ENCODE measurements around the gene KDM4C.
"Not testable (repeated sequence)": the region's sequence is repeated elsewhere in the genome, so short reads cannot be mapped to it uniquely, and the experiment has no call there.

Gene KDM4C

GRCh38 chr9:6931913-6932312 lies 174.1 kb downstream of the KDM4C start:
- no peak for DNase-seq (ENCODE audit: low read depth in 2 of 2)

- DNase-seq (ENCODE audit: low read depth in 2 of 2): no peak
Observed at GRCh38 chr9:6936103-6936502, 178.3 kb downstream of the KDM4C start.

GRCh38 chr9:6937209-6937608 lies 179.4 kb downstream of the KDM4C start:
- DNase-seq (ENCODE audit: low read depth in 2 of 2): no peak

- DNase-seq (ENCODE audit: low read depth in 2 of 2): no peak
Observed at GRCh38 chr9:6938447-6938846, 180.7 kb downstream of the KDM4C start.

- no peak for DNase-seq (ENCODE audit: low read depth in 2 of 2)
Observed at GRCh38 chr9:6938873-6939272, 181.1 kb downstream of the KDM4C start.

- no peak for DNase-seq (ENCODE audit: low read depth in 2 of 2)
Observed at GRCh38 chr9:6941501-6941900, 183.7 kb downstream of the KDM4C start.

GRCh38 chr9:6942406-6942805 lies 184.6 kb downstream of the KDM4C start:
- DNase-seq (ENCODE audit: low read depth in 2 of 2): no peak

GRCh38 chr9:6943293-6943692 lies 185.5 kb downstream of the KDM4C start:
- no peak for DNase-seq (ENCODE audit: low read depth in 2 of 2)

GRCh38 chr9:6944093-6944551 lies 186.3 kb downstream of the KDM4C start:
- no peak for DNase-seq (ENCODE audit: low read depth in 2 of 2)

- no peak for DNase-seq (ENCODE audit: low read depth in 2 of 2)
Observed at GRCh38 chr9:6944896-6945295, 187.1 kb downstream of the KDM4C start.

- no peak for DNase-seq (ENCODE audit: low read depth in 2 of 2)
Observed at GRCh38 chr9:6945816-6946215, 188.0 kb downstream of the KDM4C start.

- DNase-seq (ENCODE audit: low read depth in 2 of 2): no peak
Observed at GRCh38 chr9:6946583-6947166, 188.9 kb downstream of the KDM4C start.

- not testable (repeated sequence) for DNase-seq (ENCODE audit: low read depth in 2 of 2)
Observed at GRCh38 chr9:6948921-6949320, 191.1 kb downstream of the KDM4C start.

- no peak for DNase-seq (ENCODE audit: low read depth in 2 of 2)
Observed at GRCh38 chr9:6955251-6955921, 197.6 kb downstream of the KDM4C start.

GRCh38 chr9:6956879-6957278 lies 199.1 kb downstream of the KDM4C start:
- DNase-seq (ENCODE audit: low read depth in 2 of 2): no peak

- DNase-seq (ENCODE audit: low read depth in 2 of 2): no peak
Observed at GRCh38 chr9:6959270-6960000, 201.7 kb downstream of the KDM4C start.

GRCh38 chr9:6960777-6961176 lies 203.0 kb downstream of the KDM4C start:
- no peak for DNase-seq (ENCODE audit: low read depth in 2 of 2)

GRCh38 chr9:6961845-6962522 lies 204.2 kb downstream of the KDM4C start:
- DNase-seq (ENCODE audit: low read depth in 2 of 2): no peak

- no peak for DNase-seq (ENCODE audit: low read depth in 2 of 2)
Observed at GRCh38 chr9:6965566-6965965, 207.8 kb downstream of the KDM4C start.

GRCh38 chr9:6968271-6968670 lies 210.5 kb downstream of the KDM4C start:
- no peak for DNase-seq (ENCODE audit: low read depth in 2 of 2)

GRCh38 chr9:6969805-6970204 lies 212.0 kb downstream of the KDM4C start:
- no peak for DNase-seq (ENCODE audit: low read depth in 2 of 2)

- no peak for DNase-seq (ENCODE audit: low read depth in 2 of 2)
Observed at GRCh38 chr9:6973089-6973488, 215.3 kb downstream of the KDM4C start.

All from stimulated activated CD8-positive, alpha-beta memory T cell treated with anti-CD3 and anti-CD28 coated beads, Interleukin-2, amount 100 ng/mL, for 1 hour (primary cell).